Astrocyte (in vitro differentiated cells and primary cell): ENCODE results near the gene CD3E.

Experiments used
- EZH2 ChIP-seq: IDR thresholded peaks from 2 replicates; pipeline ENCODE4 v1.6.1; 2012; ENCODE audit warnings: mild to moderate bottlenecking, low read length, inconsistent platforms; ENCODE audit not compliant: insufficient read depth
- TF ChIP-seq, protein P1 (sequence below): IDR thresholded peaks from 2 replicates; pipeline ENCODE4 v1.5.1; 2011; ENCODE audit warnings: low read depth, mild to moderate bottlenecking, inconsistent platforms, low read length, moderate library complexity; ENCODE audit not compliant: insufficient read depth

DNA sequence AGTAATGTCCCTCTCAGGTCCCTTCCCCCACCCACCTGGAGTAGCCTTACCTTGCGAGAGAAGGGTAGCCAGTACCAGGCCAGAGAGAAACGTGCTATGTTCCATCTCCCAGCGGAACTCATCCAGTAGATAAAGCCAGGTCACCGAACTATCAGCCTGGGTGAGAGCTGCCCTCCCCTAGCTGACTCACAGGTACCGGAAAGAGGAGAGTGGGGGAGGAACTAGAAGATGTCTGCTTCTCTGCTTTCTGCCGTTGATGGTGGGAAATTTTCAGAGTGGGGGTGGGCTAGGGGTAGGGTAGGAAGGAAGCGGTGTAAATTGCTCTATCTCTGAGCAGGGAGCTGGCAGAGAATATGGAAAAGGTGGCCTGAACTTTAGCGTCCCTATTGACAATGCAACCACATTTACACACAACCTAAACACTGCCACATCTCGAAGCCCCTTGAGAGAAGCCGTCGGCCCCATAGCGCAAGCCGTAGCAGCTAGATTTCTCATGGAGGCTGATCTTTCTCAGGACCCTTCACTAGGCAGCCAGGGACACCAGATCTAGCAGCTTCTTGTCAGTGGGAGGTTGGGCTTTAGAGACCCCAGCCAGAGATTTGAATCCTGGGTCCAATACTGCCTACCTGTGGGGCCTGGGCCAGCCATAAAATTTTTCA, 38.1 kb downstream of the CD3E start, which contains the start of gene CD3D:
- TF ChIP-seq, protein P1, sequence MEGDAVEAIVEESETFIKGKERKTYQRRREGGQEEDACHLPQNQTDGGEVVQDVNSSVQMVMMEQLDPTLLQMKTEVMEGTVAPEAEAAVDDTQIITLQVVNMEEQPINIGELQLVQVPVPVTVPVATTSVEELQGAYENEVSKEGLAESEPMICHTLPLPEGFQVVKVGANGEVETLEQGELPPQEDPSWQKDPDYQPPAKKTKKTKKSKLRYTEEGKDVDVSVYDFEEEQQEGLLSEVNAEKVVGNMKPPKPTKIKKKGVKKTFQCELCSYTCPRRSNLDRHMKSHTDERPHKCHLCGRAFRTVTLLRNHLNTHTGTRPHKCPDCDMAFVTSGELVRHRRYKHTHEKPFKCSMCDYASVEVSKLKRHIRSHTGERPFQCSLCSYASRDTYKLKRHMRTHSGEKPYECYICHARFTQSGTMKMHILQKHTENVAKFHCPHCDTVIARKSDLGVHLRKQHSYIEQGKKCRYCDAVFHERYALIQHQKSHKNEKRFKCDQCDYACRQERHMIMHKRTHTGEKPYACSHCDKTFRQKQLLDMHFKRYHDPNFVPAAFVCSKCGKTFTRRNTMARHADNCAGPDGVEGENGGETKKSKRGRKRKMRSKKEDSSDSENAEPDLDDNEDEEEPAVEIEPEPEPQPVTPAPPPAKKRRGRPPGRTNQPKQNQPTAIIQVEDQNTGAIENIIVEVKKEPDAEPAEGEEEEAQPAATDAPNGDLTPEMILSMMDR: no peak
- no peak for TF ChIP-seq EZH2
